ENCODE measurements around the gene COPZ2. TPM values are rescaled to one million over a fixed set of nuclear protein-coding genes. Genes with fewer than 3 reads are reported as not detected.

The COPZ2 gene
- total and polyA plus RNA-seq, 2 donors = 5.5 to 16.3 TPM

GRCh38 chr17:48028736-48029135 is 8.9 kb downstream of the COPZ2 start:
- 98% methylated on average over 1 of the region's 1 CpG for WGBS
- H3K9me3 ChIP-seq (ENCODE audit: control insufficient read depth in 2 of 2, insufficient read depth in 1 of 2, low read length in 1 of 2) = peaks cover 0 to 6% of the 10 kb centered on the region in 2 donors
- no peak overlapping the region for H3K4me3 ChIP-seq (ENCODE audit: low read length in 2 of 2)
- DNase-seq (ENCODE audit: low read depth in 6 of 9, low spot score in 9 of 9) = no peak
- peaks cover 9 to 78% of the 10 kb centered on the region in 2 donors for H3K27me3 ChIP-seq (ENCODE audit: control insufficient read depth in 2 of 2, insufficient read depth in 1 of 2, low read length in 1 of 2)
- no peak overlapping the region for H3K27ac ChIP-seq (ENCODE audit: low read depth in 1 of 2, low read length in 1 of 2)
- peaks cover 5 to 31% of the 10 kb centered on the region in 2 donors for H3K4me1 ChIP-seq (ENCODE audit: control insufficient read depth in 2 of 2, insufficient read depth in 2 of 2, low read length in 2 of 2)
- H3K36me3 ChIP-seq (ENCODE audit: control insufficient read depth in 2 of 2, insufficient read depth in 2 of 2, low read length in 1 of 2) = no peaks in the 10 kb centered on the region

DNA sequence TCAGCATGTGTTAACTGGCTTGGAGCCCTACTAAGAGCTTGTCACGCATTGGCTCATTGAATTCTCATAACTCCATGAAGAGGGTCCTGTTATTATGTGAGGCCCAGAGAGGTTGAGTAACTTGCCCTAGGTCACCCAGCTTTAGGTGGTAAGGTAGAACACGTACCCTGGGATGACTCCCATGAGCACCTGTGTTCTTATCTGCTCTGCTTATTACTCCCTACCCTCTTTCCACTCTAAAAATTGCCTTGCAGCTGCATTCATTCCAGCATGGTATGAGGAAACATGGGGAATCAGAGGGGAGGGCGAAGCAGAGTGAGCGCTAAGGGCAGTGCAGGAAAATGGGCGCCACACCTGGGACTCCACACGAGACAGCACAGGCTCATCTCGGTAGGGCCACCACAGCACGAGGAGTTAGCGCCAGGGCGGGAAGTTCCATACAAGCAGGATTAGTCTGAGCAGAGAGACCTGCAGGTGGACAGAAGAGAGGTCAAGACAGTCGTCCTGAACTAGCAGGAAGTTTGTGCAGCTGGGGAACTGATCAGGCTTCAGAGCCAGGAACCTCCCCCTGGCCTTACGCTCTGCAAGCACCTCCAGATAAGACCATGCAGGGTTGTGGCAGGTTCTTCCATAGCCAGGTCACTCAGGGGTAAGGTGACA is 10.1 kb downstream of the COPZ2 start:
- H3K36me3 ChIP-seq (ENCODE audit: control insufficient read depth in 2 of 2, insufficient read depth in 2 of 2, low read length in 1 of 2) = no peaks in the 10 kb centered on the region
- H3K27me3 ChIP-seq (ENCODE audit: control insufficient read depth in 2 of 2, insufficient read depth in 1 of 2, low read length in 1 of 2) = peaks cover 20 to 78% of the 10 kb centered on the region in 2 donors
- no peak overlapping the region for H3K4me3 ChIP-seq (ENCODE audit: low read length in 2 of 2)
- peaks cover 0 to 6% of the 10 kb centered on the region in 2 donors for H3K9me3 ChIP-seq (ENCODE audit: control insufficient read depth in 2 of 2, insufficient read depth in 1 of 2, low read length in 1 of 2)
- H3K27ac ChIP-seq (ENCODE audit: low read depth in 1 of 2, low read length in 1 of 2) = no peak overlapping the region
- no peak for DNase-seq (ENCODE audit: low read depth in 6 of 9, low spot score in 9 of 9)
- 94% methylated on average over 12 of the region's 12 CpGs for WGBS
- H3K4me1 ChIP-seq (ENCODE audit: control insufficient read depth in 2 of 2, insufficient read depth in 2 of 2, low read length in 2 of 2) = peaks cover 8 to 39% of the 10 kb centered on the region in 2 donors

DNA sequence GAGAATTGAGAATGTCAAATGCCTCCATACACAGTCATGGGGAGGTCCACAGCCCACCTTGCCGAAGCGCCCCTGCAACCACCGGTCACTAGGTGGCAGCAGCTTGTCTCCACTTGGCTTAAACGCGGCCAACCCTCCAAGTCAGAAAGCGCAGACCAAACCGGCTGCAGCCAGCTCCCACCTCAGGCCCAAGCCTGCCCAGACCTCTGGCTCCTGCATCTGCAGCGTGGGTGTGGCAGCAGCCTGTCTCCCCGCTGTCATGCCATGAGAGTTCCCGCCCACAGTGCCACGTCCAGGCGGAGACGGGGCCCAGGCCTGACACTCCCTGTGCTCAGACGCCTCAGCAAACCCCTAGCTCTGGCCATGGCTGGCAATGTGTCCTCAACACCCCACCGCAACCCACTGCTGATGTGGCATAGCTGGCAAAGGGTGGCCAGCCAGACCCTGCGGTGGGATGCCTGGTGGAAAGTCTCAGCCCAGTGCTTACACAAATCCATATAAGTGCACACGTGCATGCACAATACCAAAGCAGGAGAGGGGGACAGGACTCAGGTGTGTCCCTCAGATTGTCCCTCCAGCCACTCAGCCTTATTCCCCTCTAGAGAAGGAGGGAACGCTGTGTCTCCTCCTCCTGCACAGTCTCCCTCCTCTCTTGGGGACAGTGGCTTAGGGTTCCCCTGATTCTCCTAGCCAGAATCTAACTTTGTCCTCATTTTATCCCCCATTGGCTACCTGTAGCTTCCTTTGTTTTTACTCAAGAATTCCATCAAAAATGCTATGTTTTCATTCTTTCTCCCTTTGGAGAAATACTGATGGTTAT is 10.9 kb downstream of the COPZ2 start:
- H3K4me3 ChIP-seq (ENCODE audit: low read length in 2 of 2) = no peak overlapping the region
- WGBS = 46% methylated on average over 18 of the region's 18 CpGs
- no peak overlapping the region for H3K27ac ChIP-seq (ENCODE audit: low read depth in 1 of 2, low read length in 1 of 2)

GRCh38 chr17:48025904-48026501 is 11.6 kb downstream of the COPZ2 start:
- Histone ChIP-seq H3K4me1 (ENCODE audit: control insufficient read depth in 2 of 2, insufficient read depth in 2 of 2, low read length in 2 of 2) (peaks cover 8 to 39% of the 10 kb centered on the region in 2 donors), H3K4me3 (ENCODE audit: low read length in 2 of 2) (no peak overlapping the region), H3K27ac (ENCODE audit: low read depth in 1 of 2, low read length in 1 of 2) (peak overlapping the region in 1 of 2 donors; percentile 33), H3K27me3 (ENCODE audit: control insufficient read depth in 2 of 2, insufficient read depth in 1 of 2, low read length in 1 of 2) (peaks cover 20 to 78% of the 10 kb centered on the region in 2 donors), H3K9me3 (ENCODE audit: control insufficient read depth in 2 of 2, insufficient read depth in 1 of 2, low read length in 1 of 2) (peaks cover 0 to 6% of the 10 kb centered on the region in 2 donors), H3K36me3 (ENCODE audit: control insufficient read depth in 2 of 2, insufficient read depth in 2 of 2, low read length in 1 of 2) (no peaks in the 10 kb centered on the region)
- no peak for DNase-seq (ENCODE audit: low read depth in 6 of 9, low spot score in 9 of 9)
- 41% methylated on average over 8 of the region's 8 CpGs for WGBS

More for the DNA sequence above, 10.9 kb downstream of the COPZ2 start:
- Histone ChIP-seq H3K4me1 (ENCODE audit: control insufficient read depth in 2 of 2, insufficient read depth in 2 of 2, low read length in 2 of 2) (peaks cover 8 to 39% of the 10 kb centered on the region in 2 donors), H3K27me3 (ENCODE audit: control insufficient read depth in 2 of 2, insufficient read depth in 1 of 2, low read length in 1 of 2) (peaks cover 20 to 78% of the 10 kb centered on the region in 2 donors), H3K36me3 (ENCODE audit: control insufficient read depth in 2 of 2, insufficient read depth in 2 of 2, low read length in 1 of 2) (no peaks in the 10 kb centered on the region), H3K9me3 (ENCODE audit: control insufficient read depth in 2 of 2, insufficient read depth in 1 of 2, low read length in 1 of 2) (peaks cover 0 to 6% of the 10 kb centered on the region in 2 donors)
- peak in 5 of 9 donors; percentile 68 to 86 (median 80) for DNase-seq (ENCODE audit: low read depth in 6 of 9, low spot score in 9 of 9)

- H3K27ac ChIP-seq (ENCODE audit: low read depth in 1 of 2, low read length in 1 of 2) = peak overlapping the region in 1 of 2 donors; percentile 40
- H3K4me3 ChIP-seq (ENCODE audit: low read length in 2 of 2) = peak overlapping the region; percentile 35 to 44
- DNase-seq (ENCODE audit: low read depth in 6 of 9, low spot score in 9 of 9) = peak; percentile 90 to 96 (median 93)
- peaks cover 0 to 6% of the 10 kb centered on the region in 2 donors for H3K9me3 ChIP-seq (ENCODE audit: control insufficient read depth in 2 of 2, insufficient read depth in 1 of 2, low read length in 1 of 2)
- H3K4me1 ChIP-seq (ENCODE audit: control insufficient read depth in 2 of 2, insufficient read depth in 2 of 2, low read length in 2 of 2) = peaks cover 8 to 39% of the 10 kb centered on the region in 2 donors
- WGBS = 2% methylated on average over 56 of the region's 56 CpGs
- no peaks in the 10 kb centered on the region for H3K36me3 ChIP-seq (ENCODE audit: control insufficient read depth in 2 of 2, insufficient read depth in 2 of 2, low read length in 1 of 2)
- H3K27me3 ChIP-seq (ENCODE audit: control insufficient read depth in 2 of 2, insufficient read depth in 1 of 2, low read length in 1 of 2) = peaks cover 20 to 79% of the 10 kb centered on the region in 2 donors
Measured at GRCh38 chr17:48025040-48025903, 12.3 kb downstream of the COPZ2 start.

DNA sequence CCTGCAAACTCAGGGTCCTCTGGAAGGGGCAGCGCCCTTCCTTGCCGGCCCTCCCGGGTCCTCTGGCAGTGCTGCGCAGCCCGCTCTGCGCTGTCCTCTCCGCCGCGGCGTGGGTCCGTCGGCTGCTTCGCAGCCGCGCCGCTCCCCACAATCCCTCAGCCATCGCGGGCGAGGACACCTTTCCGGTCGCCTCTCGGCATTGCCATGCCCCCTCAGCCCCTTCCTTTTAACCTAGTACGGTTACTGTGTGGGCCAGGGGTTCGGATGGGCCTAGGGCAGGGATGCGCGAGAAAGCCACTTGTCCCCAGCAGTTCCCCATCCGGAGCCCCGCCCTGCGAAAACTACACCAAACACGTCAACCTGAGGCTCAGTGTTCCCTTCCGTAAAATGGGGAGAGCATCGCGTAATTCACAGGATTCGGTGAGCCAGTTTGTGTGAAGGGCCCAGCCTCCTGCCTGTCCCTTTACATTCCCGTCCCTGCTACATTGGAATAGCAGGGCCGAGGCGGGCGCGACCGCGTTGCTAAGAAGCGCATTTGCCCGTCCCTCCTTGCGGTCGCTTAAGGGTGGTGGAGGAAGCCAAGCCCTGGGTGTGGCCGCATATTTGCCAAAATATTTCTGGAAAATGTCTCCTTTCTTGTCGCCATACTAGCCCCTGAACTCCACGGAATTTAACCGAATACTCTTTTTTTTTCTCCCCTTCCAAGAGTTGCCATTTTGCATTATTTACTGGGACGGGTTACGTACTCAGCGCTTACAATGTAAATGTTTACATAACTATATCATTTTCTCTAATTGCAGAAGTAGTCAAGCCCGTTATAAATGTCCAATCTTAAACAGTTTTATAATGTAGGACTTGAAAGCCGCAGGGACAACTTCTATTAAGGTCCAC is 13.2 kb downstream of the COPZ2 start:
- H3K27ac ChIP-seq (ENCODE audit: low read depth in 1 of 2, low read length in 1 of 2) = no peak overlapping the region
- WGBS = 1% methylated on average over 54 of the region's 54 CpGs
- peaks cover 20 to 77% of the 10 kb centered on the region in 2 donors for H3K27me3 ChIP-seq (ENCODE audit: control insufficient read depth in 2 of 2, insufficient read depth in 1 of 2, low read length in 1 of 2)
- peak in 1 of 9 donors; percentile 34 for DNase-seq (ENCODE audit: low read depth in 6 of 9, low spot score in 9 of 9)
- no peaks in the 10 kb centered on the region for H3K36me3 ChIP-seq (ENCODE audit: control insufficient read depth in 2 of 2, insufficient read depth in 2 of 2, low read length in 1 of 2)
- peaks cover 8 to 39% of the 10 kb centered on the region in 2 donors for H3K4me1 ChIP-seq (ENCODE audit: control insufficient read depth in 2 of 2, insufficient read depth in 2 of 2, low read length in 2 of 2)
- peaks cover 0 to 6% of the 10 kb centered on the region in 2 donors for H3K9me3 ChIP-seq (ENCODE audit: control insufficient read depth in 2 of 2, insufficient read depth in 1 of 2, low read length in 1 of 2)
- peak overlapping the region; percentile 14 to 38 for H3K4me3 ChIP-seq (ENCODE audit: low read length in 2 of 2)

GRCh38 chr17:48023400-48024148 is 14.0 kb downstream of the COPZ2 start:
- DNase-seq (ENCODE audit: low read depth in 6 of 9, low spot score in 9 of 9) = peak in 2 of 9 donors; percentile 49 to 56
- under 1% methylated on average over 54 of the region's 54 CpGs for WGBS

More at GRCh38 chr17:48023400-48024148, 14.0 kb downstream of the COPZ2 start:
- Histone ChIP-seq H3K4me3 (ENCODE audit: low read length in 2 of 2) (peak overlapping the region; percentile 24 to 38), H3K9me3 (ENCODE audit: control insufficient read depth in 2 of 2, insufficient read depth in 1 of 2, low read length in 1 of 2) (peaks cover 0 to 6% of the 10 kb centered on the region in 2 donors), H3K36me3 (ENCODE audit: control insufficient read depth in 2 of 2, insufficient read depth in 2 of 2, low read length in 1 of 2) (no peaks in the 10 kb centered on the region), H3K27me3 (ENCODE audit: control insufficient read depth in 2 of 2, insufficient read depth in 1 of 2, low read length in 1 of 2) (peaks cover 20 to 82% of the 10 kb centered on the region in 2 donors), H3K4me1 (ENCODE audit: control insufficient read depth in 2 of 2, insufficient read depth in 2 of 2, low read length in 2 of 2) (peaks cover 8 to 39% of the 10 kb centered on the region in 2 donors), H3K27ac (ENCODE audit: low read depth in 1 of 2, low read length in 1 of 2) (no peak overlapping the region)
